HG03460 (cell line): ENCODE results near the gene SOCS3.
"Not testable (repeated sequence)": the region's sequence is repeated elsewhere in the genome, so short reads cannot be mapped to it uniquely, and the experiment has no call there.

Experiments used
- ATAC-seq: cut with Tn5 transposase; IDR thresholded peaks from one replicate; pipeline ENCODE4 v1.9.1; 2021; ENCODE audit not compliant: unreplicated experiment

The SOCS3 gene

DNA sequence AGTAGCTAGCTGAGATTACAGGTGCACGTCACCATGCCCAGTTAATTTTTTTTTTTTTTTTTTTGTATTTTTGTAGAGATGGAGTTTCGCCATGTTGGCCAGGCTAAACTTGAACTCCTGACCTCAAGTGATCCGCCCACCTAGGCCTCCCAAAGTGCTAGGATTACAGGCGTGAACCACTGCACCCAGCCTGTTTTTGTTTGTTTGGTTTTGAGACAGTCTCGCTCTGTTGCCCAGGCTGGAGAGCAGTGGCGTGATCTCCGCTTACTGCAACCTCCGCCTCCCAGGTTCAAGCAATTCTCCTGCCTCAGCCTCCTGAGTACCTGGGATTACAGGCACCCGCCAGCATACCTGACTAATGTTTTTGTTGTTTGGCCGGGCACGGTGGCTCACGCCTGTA, 28.5 kb downstream of the SOCS3 start:
- ATAC-seq, result not testable (repeated sequence)

DNA sequence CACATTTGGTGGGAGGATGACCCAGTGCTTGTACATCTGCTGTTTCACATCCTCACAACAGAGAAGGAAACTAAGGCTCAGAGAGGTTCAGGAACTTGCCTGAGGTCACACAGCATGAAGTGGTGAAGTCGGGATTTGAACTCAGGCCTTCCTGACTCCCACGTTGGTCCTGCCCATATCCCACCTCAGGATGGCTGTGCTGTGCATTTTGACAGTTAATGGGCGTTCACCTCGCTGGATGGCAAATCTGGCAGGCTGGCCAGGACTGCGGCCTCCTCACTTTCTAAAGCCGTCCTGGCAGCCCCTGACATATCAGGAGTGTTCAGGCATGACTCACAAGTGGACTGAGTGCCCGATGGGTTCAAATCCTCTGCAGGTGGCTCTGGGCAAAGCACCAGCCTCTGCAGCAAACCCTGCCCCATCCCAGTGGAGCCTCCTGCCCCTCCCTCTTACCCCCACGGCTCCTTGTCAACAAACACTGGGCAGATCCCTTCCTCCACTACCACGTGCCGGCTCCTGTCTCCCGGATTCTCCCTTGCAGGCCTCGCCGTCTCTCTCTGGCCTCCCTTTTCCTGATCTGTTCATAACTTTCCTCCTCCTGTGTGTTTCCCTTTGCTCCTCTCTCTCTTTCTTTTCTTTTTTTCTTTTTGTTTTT, 29.2 kb downstream of the SOCS3 start:
- ATAC-seq, result no peak

DNA sequence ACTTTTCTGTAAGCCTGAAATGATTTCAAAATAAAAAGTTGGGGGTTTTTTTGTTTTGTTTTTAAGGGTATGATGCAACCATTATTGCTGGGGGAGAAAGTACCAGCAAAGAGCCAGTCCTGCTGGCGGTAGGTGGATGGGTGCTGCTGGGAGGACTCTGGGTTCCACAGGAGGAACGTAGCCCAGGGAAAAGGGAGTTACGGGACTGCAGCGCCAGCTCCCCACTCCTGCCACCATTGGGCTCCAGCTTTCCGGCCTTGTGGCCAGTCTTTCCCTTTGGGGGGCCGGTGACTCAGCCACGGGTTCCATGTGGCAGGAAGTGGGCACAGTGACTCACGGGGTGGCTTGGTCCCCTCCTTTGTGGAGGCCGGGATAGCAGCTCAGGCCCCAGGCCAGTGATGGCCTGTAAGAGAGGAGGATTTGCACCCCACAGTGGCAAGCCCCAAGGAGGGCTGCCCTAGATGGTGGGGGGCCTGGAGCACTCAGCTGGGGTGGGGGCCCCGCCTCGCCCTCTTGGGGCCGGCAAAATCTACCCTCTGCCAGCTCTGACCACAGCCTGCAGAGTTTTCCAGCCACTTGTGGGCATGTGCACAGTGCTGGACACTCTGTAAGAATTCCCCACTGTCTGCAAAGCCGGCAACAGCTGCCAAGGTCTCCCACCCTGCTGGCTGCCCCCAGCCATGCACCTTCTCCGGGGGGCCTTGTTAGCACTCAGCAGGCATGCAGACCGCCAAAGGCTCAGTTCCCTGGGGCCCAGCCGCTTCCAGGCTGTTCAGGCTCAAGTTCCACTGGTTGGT, 30.4 kb downstream of the SOCS3 start:
- no peak for ATAC-seq

DNA sequence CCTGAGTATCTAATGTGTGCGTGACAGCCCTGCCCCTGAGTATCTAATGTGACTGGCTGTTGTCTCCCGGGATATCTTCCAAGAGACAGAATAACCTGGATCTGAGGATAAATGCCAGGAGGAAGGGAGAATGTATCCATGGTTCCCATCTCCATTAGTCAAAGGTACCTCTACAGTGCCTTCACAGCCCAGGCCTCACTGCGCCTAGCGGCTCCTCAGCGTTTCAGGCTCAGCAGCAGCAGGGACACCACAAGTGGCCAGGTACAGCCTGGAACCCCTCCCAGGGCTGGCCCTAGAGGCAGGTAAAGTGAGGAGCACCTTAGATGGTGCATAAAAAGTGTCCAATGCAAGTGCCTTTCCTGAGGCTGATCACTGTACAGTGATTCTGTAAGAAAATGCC, 32.0 kb downstream of the SOCS3 start:
- no peak for ATAC-seq

DNA sequence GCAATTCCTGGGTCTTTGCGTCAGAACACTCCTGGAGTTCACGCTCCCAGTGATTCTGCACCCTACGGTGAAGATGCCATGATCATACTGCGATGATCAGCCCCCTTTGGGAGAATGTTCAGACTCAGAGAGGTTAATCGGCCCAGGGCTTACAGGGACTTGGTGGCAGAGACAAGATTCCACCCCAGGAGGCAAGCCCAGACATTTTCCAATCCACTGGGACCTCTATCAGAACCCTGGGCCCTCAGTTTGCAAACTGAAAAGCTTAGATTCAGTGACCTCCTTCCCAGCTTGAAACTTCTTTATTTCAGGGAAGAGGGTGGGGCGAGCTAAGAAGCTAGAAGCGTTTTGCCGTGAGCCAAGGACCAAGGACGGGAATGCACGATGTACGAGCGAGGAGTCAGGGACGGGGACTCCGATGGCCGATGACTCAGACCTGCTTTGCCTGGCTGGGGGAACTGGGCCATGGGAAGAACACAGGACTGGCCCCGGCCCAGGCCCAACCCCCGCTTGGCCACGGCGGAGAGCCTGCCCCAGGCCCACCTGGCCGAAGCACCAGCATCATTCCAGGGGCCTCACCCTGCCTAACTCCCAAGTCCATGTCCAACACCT, 34.7 kb downstream of the SOCS3 start:
- no peak for ATAC-seq

DNA sequence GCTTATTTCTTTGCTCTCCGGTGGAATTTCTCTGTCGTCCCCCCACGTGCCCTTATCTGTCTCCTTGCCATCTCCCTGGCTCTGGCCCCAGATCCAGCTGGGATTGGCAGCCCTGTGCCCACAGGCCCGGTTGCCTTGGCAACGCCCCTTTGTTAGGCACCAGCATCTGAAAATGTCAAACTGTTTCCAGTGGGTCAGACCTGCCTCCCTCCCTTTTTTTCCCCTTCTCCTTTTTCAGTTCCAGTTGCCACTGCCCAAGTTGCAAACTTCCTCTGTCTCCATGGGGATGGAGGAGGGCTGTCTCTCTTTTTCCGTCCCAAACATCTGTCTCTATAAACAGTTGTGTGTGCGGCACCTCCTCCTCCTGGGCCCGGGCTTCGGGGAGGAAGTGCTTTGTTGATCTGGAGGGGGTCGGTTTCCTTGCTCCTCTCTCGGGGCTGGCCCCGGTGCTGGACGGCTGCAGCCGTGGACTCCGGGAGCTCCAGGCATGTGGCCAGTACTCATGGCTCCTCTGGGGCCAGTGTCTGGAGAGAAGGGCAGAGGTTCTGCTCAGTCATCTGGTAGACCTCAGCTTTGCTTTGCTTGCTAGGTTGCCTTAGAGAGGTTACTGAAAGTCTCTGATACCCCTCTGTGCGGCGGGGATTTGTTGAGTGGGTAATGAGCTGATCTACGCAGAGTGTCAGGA, 35.3 kb downstream of the SOCS3 start:
- ATAC-seq, result no peak

DNA sequence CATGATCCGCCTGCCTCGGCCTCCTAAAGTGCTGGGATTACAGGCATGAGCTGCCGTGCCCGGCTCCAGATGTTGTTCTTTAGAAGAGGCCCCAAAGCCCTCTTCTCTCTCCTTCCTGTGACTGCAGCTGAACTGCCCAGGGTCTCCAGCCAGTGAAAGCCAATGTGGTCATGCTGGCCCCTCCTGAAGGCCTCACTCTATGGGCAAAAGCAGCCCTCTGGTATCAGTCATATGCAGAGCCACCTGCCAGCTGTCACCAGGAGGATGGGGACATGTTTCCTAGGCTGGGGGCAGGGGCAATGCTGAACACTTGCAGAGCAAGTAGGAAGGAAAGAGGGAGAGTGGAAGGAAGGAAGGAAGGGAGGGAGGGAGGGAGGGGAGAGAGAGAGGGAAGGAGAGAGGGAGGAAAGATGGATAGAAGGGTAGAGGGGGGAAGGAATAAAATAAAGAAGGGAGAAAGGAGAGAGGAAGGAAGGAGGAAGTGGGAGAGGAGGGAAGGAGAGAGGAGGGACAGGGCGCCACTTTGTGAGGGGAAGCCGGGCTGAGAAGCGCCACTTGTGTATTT, 36.0 kb downstream of the SOCS3 start:
- no peak for ATAC-seq

DNA sequence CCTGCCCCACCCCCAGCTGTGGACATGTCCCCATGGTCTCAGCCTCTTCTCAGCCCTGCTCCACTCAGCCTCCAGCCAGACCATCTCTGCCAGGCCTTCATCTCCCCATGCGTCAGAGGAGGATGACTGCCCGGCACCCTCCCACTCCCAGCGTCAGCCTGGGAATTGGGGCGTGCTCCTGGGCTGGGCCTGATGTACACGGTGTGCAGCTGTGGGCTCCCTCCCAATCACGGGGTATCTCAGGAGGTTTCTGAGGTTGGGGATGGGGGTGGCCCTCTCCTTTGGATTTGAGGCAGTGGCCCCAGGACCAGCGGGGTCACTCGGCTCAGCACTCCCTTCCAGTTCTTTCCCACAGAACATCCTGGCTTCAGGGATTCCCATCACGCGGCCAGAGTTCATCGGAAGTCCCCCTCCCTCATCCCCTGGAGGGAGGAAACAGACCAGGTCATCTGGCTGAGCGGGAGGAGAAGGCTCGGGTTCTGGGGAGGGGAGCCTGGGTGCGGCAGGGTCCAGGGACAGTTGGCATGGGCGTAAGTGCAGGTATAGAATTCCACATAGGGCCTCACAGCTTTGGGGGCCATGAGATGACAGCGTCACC, 36.9 kb downstream of the SOCS3 start:
- ATAC-seq, result no peak

DNA sequence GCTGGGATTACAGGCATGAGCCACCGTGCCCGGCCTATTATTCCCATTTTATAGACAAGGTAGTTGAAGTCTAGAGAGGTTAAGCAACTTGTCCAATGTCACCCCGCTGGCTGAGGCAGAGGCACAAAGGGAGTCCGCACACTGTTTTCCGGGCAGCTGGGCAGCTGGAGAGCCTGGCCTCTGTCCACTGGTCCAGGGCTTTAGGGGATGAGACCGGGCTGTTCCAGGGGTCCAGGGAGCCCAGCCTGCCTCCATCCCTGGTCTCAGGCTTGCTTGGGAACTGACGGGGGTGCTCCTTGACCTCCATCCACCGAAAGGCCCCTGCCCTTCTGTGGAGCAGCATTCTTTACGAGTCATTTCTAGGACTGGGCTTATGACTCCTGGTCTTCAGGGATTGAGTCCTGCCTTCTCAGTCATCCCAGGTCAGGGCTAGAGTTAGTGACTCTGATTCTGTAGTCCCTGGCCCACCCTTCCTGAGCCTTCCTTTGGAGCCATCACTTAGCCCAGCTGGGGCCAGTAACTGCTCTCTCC, 37.5 kb downstream of the SOCS3 start:
- no peak for ATAC-seq

DNA sequence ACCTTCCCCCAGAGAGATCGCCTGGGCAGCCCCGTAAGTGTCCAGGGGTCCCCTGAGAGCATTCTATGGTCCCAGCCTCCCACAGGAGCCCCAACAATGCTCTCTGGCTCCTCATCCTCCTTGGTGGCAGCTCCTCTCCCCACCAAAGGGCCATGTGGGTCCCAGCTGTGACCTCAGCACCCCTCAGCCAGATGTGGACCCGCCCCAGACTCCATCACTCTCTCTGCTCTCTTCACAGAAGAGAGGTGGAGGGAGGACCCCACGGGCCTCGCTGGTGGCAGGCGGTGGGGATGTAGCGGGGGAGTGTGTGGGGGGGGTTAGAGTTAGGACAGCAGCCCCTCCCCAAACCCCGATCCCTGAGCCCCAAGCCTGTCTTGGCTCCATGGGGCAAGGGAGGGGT, 41.0 kb downstream of the SOCS3 start:
- no peak for ATAC-seq

DNA sequence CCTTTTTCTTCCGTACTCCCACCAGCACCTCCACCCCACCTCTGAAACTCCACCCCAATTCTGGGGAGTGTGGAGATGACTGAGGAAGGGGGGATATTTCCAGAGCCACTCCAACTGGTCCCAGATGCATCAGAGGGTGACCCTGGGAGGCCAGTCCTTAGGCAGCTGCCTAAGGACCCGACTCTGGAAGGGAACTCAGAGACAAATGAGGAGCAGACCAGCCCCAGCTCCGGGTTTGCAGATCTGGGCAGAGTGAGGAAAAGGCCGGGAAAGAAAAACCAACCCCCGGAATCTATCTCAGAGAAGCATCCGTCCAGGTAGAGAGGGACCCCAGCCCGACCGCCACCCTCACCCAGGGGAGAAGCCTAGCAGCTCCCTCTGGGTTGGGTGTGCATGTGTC, 41.5 kb downstream of the SOCS3 start:
- no peak for ATAC-seq

DNA sequence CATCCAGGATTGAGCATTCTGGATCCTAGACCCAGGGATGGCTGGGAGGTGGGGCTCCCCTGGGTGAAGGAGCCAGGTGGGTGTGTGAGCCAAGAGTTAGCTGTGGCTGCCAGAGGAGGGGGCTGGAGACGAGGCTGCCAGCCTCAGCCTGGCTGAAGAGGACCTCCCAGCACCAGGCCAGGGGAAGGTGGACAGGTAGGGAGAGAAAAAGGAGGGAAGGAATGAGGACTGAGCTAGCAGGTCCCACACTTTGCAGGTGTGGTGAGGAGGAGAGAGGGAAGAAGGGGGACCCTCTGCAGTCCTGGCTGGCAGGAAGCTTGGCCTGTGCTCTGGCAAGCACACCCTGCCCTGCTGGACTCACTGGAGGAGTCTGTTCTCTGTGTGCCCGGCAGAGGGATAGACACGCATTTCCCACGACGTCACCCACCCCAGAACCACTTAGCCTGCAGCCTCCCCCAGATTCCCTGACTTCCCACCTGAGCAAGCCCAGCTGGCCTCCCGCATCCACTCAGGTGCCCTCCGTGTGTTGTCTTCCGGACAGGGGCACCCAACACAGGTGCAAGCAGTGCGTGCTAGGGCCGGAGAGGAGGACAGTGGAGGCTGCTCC, 42.0 kb downstream of the SOCS3 start:
- no peak for ATAC-seq

DNA sequence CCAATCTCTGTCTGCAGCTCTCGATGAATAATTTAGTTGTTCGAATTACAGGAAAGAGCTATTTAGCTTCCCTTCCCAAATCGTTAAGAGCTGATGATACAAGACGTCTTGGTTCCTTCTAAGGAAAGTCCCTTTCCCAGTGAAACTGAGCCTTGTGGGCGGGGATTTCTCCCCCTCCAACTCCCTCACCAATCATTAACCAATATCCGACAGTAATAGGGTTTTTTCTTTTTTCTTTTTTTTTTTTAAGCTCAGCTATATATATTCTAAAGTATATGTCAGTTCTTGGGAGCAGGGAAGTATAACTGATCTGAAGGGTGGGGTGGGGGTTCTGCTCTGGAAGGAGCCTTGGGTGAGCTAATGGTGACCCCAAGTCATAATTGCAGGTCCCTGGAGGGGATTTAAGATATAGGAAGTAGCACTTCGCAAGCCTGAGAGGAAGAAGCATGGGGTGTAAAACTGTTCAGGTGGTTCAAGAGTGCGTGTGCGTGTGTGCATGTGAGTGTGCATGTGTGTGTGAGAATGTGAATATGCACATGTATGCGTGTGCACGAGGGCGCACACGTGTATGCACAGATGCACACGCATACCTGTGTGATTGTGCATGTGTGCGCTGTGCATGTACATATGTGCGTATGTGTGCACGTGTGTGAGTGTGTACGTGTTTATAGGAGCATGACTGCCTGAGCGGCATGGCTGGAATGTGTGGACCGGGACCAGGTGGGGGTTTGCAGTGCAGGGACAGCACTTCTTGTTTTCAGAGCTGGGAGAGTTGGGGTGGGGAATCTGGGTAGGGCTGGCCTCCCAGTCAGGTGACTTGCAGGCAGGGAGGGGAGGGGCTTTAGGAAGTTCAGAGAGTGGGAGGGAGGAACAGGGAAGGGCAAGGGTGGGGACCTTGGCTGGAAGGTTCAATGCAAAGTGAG, 42.7 kb downstream of the SOCS3 start:
- no peak for ATAC-seq

DNA sequence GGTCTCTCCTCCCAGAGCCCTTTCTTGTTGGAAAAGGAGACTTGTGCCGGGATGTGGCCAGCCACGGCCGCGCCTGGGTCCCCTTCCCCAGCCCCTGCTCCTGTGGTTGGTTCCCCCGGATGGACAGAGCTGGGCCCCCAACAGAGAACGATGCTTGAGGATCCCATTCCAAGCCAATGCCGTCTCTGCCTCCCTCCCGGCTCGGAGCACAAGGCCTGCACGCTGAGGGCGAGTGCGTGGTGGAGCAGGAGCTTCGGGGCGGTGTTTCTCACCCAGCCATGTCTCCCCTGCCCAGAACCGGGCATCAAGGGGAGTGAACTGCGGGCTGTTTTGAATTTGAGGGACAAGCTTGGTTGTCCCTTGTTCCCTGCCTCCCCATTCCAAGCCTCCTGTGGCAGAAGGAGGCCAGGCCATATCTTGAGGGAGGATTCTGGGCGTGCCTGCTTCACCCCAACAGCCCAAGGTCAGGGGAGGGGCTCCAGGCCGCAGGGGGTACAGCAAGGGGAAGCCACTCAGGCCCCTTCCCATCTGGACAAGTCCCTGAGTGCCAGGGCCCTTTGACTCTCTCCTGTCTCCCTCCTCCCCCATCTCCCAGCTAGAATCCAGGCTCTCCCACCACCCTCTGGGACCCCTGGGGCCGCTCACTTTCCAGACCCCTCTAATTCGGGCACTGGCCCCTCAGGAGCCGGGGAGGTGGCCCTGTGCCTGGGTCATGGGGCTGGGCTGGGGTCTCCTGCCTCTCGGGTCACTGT, 43.6 kb downstream of the SOCS3 start:
- ATAC-seq, result no peak

DNA sequence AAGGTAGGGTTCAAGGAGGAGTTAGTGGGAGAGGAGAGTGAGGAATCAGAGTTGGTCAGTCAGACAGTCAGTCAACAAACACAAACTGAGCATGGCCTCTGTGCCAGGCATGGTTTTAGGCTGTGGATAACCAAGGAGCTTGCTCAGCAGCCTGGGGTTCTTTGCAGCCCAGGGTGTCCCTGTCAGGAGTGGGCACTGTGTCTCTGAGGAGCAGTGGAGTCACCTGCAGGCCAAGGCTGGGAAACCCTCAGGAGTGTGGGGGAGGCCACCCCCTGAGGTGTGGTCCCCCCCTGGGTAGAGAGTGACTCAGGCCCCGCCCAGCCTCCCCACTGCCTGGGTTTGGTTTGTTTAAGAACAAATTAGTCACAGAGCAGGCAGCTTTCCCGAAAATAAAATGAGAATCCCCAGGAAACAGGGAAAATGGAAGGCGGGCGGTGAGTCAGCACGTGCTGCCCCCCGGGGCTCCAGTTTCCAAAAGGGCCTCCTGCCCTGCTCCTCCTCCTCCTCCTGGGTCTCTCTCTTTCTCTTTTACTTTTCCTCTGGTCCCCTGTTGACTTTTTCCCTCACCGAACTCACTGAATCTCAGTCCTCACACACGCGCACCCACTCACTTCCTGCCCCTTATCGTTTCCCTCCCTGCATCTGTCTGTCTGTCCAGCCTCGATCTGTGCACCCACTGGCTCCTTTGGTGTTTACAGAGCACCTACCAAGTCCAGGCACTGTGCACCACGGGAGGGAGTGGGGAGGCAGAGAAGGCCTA, 44.3 kb downstream of the SOCS3 start:
- ATAC-seq, result no peak

DNA sequence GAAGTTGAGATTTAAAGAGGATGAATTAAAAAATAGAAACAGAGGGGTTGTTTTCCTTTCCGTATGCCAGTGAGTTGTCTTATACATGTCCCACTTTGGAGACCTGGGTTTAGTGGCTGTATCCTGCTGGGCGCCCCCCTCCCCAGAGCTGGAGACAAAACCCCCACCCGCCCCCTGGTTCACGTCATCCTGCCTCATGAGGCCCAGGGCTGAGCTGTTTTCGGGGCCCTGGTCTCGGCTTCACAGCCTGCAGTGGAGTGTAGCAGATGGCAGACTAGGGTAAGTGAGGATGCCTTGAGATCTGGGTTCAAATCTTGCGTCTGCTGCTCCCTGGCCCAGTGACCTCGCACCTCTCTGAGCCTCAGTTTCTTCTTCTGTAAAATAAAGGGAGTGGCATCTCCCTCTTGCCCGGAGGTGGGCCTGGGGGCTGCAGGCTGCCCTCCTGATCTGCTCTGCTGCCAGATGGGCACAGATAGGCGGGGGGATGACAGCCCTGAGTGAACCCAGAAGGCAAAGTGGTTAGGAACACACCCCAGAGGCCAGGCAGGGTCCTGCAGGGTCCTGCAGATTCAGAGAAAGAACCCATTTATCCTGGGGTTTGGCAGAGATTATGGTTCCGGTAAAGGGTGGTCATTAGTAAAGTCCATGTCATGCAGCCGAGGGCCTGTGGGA, 45.1 kb downstream of the SOCS3 start:
- ATAC-seq, result no peak
